HEK293 (cell line): ENCODE results near the gene MAGEH1.

Experiments
- CTCF ChIA-PET: fragments of 350-600 bp; formaldehyde crosslinking; extraction: SDS; loops from one replicate; lab custom pipeline; 2021; ENCODE audit warnings: antibody characterized with exemption; lab: Yijun Ruan, JAX
- POLR2A ChIA-PET: fragments of 300-600 bp; formaldehyde crosslinking; extraction: SDS; loops from one replicate; lab custom pipeline; 2020; ENCODE audit warnings: antibody characterized with exemption, inconsistent platforms; lab: Yijun Ruan, JAX
- H3K27ac ChIP-seq: fragments of 200-500 bp; sonication (Bioruptor generic); 2 replicates; pipeline ENCODE4 v1.5.1; 2014; ENCODE audit warnings: low read depth, low read length, control low read depth, inconsistent platforms; ENCODE audit errors: extremely low read depth
- H3K36me3 ChIP-seq, 2 experiments: fragments of 200-500 bp in 1 of 2; sonication (Bioruptor generic) in 1 of 2; 1 replicate in 1 of 2; 2 replicates in 1 of 2; pipeline ENCODE4 v1.5.1; 2014 to 2017; ENCODE audit warnings: inconsistent platforms in 2 of 2, low read length in 2 of 2; ENCODE audit not compliant: control insufficient read depth in 2 of 2, insufficient read depth in 1 of 2
- H3K4me1 ChIP-seq: fragments of 200-500 bp; sonication (Bioruptor generic); 2 replicates; pipeline ENCODE4 v1.5.1; 2014; ENCODE audit warnings: mild to moderate bottlenecking, low read length, inconsistent platforms; ENCODE audit not compliant: control insufficient read depth, insufficient read depth
- H3K4me3 ChIP-seq: 2 replicates; pipeline ENCODE4 v1.5.1; 2011; ENCODE audit warnings: low read depth, mild to moderate bottlenecking, control low read depth, low read length, moderate library complexity
- H3K9me3 ChIP-seq: fragments of 200-500 bp; sonication (Bioruptor generic); 2 replicates; pipeline ENCODE4 v1.5.1; 2014; ENCODE audit warnings: low read depth, low read length, inconsistent platforms; ENCODE audit not compliant: control insufficient read depth, insufficient read depth
- EGR2 ChIP-seq: fragments of 450-650 bp; formaldehyde crosslinking; IDR thresholded peaks from 2 replicates; pipeline ENCODE4 v1.5.1; 2016; ENCODE audit warnings: low read depth, missing biosample characterization, missing genetic modification characterization
- HOXD13 ChIP-seq: sonication (generic); formaldehyde crosslinking; IDR thresholded peaks from 2 replicates; pipeline ENCODE4 v1.8.0; 2022; ENCODE audit warnings: missing genetic modification reagents, borderline replicate concordance
- KLF8 ChIP-seq: fragments of 450-650 bp; formaldehyde crosslinking; IDR thresholded peaks from 2 replicates; pipeline ENCODE4 v1.5.1; 2016; ENCODE audit warnings: missing biosample characterization, missing genetic modification characterization
- KLF9 ChIP-seq: fragments of 450-650 bp; formaldehyde crosslinking; IDR thresholded peaks from 2 replicates; pipeline ENCODE4 v1.5.1; 2016; ENCODE audit warnings: missing biosample characterization, missing genetic modification characterization, low read depth
- PRDM10 ChIP-seq: fragments of 450-650 bp; formaldehyde crosslinking; IDR thresholded peaks from 2 replicates; pipeline ENCODE4 v1.5.1; 2016; ENCODE audit warnings: missing biosample characterization, missing genetic modification characterization
- SP7 ChIP-seq: fragments of 450-650 bp; formaldehyde crosslinking; IDR thresholded peaks from 2 replicates; pipeline ENCODE4 v1.5.1; 2016; ENCODE audit warnings: missing biosample characterization, missing genetic modification characterization
- YY1 ChIP-seq: fragments of 450-650 bp; formaldehyde crosslinking; IDR thresholded peaks from 2 replicates; pipeline ENCODE4 v1.5.1; 2018; ENCODE audit warnings: missing biosample characterization, missing genetic modification characterization
- ZBTB8A ChIP-seq: fragments of 450-650 bp; formaldehyde crosslinking; IDR thresholded peaks from 2 replicates; pipeline ENCODE4 v1.5.1; 2016; ENCODE audit warnings: missing biosample characterization, missing genetic modification characterization
- ZNF302 ChIP-seq: fragments of 450-650 bp; formaldehyde crosslinking; IDR thresholded peaks from 2 replicates; pipeline ENCODE4 v1.5.1; 2016; ENCODE audit warnings: missing biosample characterization, missing genetic modification characterization, low read depth
- ZNF335 ChIP-seq: fragments of 450-650 bp; formaldehyde crosslinking; conservative IDR thresholded peaks from 2 replicates; pipeline ENCODE4 v1.5.1; 2016; ENCODE audit warnings: missing biosample characterization, missing genetic modification characterization
- ZNF354C ChIP-seq: fragments of 450-650 bp; formaldehyde crosslinking; IDR thresholded peaks from 2 replicates; pipeline ENCODE4 v1.5.1; 2016; ENCODE audit warnings: missing biosample characterization, missing genetic modification characterization, low read depth, borderline replicate concordance
- ZNF404 ChIP-seq: fragments of 450-650 bp; formaldehyde crosslinking; IDR thresholded peaks from 2 replicates; pipeline ENCODE4 v1.5.1; 2017; ENCODE audit warnings: missing biosample characterization, missing genetic modification characterization
- ZNF48 ChIP-seq: fragments of 450-650 bp; formaldehyde crosslinking; IDR thresholded peaks from 2 replicates; pipeline ENCODE4 v1.5.1; 2016; ENCODE audit warnings: missing biosample characterization, missing genetic modification characterization
- ZNF501 ChIP-seq: fragments of 450-650 bp; formaldehyde crosslinking; IDR thresholded peaks from 2 replicates; pipeline ENCODE4 v1.5.1; 2016; ENCODE audit warnings: missing biosample characterization, missing genetic modification characterization
- ZNF518A ChIP-seq: fragments of 450-650 bp; formaldehyde crosslinking; conservative IDR thresholded peaks from 2 replicates; pipeline ENCODE4 v1.5.1; 2016; ENCODE audit warnings: low read depth, missing biosample characterization, missing genetic modification characterization
- ZNF529 ChIP-seq: fragments of 450-650 bp; formaldehyde crosslinking; IDR thresholded peaks from 2 replicates; pipeline ENCODE4 v1.5.1; 2017; ENCODE audit warnings: missing genetic modification characterization, missing biosample characterization; ENCODE audit not compliant: insufficient replicate concordance
- ZNF549 ChIP-seq: fragments of 450-650 bp; IDR thresholded peaks from 2 replicates; pipeline ENCODE4 v1.5.1; 2018; ENCODE audit warnings: missing biosample characterization, missing genetic modification characterization, mild to moderate bottlenecking, inconsistent platforms, moderate library complexity
- ZNF677 ChIP-seq: fragments of 450-650 bp; IDR thresholded peaks from 2 replicates; pipeline ENCODE4 v1.5.0; 2018; ENCODE audit warnings: missing biosample characterization, mild to moderate bottlenecking, missing genetic modification characterization, moderate library complexity
- TF ChIP-seq, protein P1 (sequence below): fragments of 450-650 bp; formaldehyde crosslinking; IDR thresholded peaks from 2 replicates; pipeline ENCODE4 v1.5.1; 2016; ENCODE audit warnings: missing biosample characterization, missing genetic modification characterization
- TF ChIP-seq, protein P2 (sequence below): fragments of 450-650 bp; formaldehyde crosslinking; IDR thresholded peaks from 2 replicates; pipeline ENCODE4 v1.5.1; 2016; ENCODE audit warnings: missing biosample characterization, missing genetic modification characterization
- TF ChIP-seq, protein P3 (sequence below): fragments of 450-650 bp; formaldehyde crosslinking; IDR thresholded peaks from 2 replicates; pipeline ENCODE4 v1.5.1; 2016; ENCODE audit warnings: missing biosample characterization, missing genetic modification characterization, low read depth

Gene MAGEH1

GRCh38 chrX:55488593-55489313, 36.8 kb downstream of the MAGEH1 start (continued):
- TF ChIP-seq EGR2 = 0 out of 2 replicates have a peak, but pooled peaks have one; percentile 19
- peak; percentile 20; the same call in 1 of the 2 replicates for TF ChIP-seq YY1 (tag by site-specific recombination)

DNA sequence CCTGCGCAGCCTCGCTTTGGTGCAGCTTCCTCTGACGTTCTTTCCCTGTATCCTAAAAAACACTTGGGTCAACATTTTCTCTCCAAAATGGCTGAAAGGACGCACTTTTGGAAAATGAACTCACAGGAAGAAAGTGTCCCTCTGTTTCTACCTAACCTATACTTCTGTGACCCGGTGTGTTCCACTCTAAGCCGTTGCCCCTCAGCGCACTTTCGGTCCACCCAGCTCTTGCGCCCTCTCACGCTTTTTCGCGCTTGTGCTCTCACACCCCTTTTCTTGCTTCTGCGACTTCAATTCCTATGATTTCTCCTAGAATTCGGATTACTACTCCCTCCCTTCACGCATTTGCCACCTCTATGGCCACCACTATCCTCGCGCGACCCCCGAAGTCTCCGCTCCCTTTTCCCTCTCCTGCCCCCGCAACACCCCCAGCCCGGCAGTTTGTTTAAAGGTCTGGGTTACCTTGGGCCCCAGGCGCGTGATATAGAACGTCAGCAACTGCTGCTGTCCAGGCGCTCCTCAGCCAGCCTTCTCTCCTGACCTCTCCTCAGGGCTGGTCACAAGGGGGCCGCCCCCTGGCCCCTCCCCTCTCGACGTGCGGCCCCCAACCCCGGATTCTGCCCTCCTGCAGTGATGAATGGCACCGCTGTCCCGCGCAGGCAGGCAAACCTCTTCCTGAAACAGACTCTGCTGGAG, 37.5 kb downstream of the MAGEH1 start, which contains the start of gene USP51:
Gene USP51 (minus strand): TSS at position 535 of the 696 bp plus-strand sequence. CDS start 909 bp downstream, outside the sequence.
- POLR2A ChIA-PET = interaction anchor here (0.9 kb wide), 1 partner anchor 38 kb away, joined by 3 read pairs; the partner anchor contains the start of gene MAGEH1
- Histone ChIP-seq H3K4me1 (no peaks in the 10 kb centered on the region), H3K36me3 (no peaks in the 10 kb centered on the region), H3K9me3 (no peaks in the 10 kb centered on the region), H3K27ac (peak within 1 kb of the TSS; percentile 59; the same call in 1 of the 2 replicates), H3K4me3 (peak within 1 kb of the TSS; percentile 41)
- CTCF ChIA-PET = no interaction called here
- TF ChIP-seq HOXD13 (CRISPR knock-in tag) (no peak), KLF8 (tag by site-specific recombination) (no peak), KLF9 (tag by site-specific recombination) (no peak), ZNF335 (tag by site-specific recombination) (peak; percentile 67), ZNF549 (tag by site-specific recombination) (no peak), ZNF302 (tag by site-specific recombination) (no peak), ZNF354C (no peak), ZNF677 (tag by site-specific recombination) (no peak), ZNF501 (tag by site-specific recombination) (no peak), ZNF518A (tag by site-specific recombination) (no peak), SP7 (tag by site-specific recombination) (no peak), PRDM10 (tag by site-specific recombination) (peak; percentile 19; the same call in 1 of the 2 replicates), ZNF404 (tag by site-specific recombination) (no peak), ZNF529 (tag by site-specific recombination) (no peak), ZNF48 (no peak), ZBTB8A (tag by site-specific recombination) (peak; percentile 21; the same call in 1 of the 2 replicates)
- TF ChIP-seq, protein P1, sequence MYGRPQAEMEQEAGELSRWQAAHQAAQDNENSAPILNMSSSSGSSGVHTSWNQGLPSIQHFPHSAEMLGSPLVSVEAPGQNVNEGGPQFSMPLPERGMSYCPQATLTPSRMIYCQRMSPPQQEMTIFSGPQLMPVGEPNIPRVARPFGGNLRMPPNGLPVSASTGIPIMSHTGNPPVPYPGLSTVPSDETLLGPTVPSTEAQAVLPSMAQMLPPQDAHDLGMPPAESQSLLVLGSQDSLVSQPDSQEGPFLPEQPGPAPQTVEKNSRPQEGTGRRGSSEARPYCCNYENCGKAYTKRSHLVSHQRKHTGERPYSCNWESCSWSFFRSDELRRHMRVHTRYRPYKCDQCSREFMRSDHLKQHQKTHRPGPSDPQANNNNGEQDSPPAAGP (tag by site-specific recombination) = no peak
- TF ChIP-seq, protein P2, sequence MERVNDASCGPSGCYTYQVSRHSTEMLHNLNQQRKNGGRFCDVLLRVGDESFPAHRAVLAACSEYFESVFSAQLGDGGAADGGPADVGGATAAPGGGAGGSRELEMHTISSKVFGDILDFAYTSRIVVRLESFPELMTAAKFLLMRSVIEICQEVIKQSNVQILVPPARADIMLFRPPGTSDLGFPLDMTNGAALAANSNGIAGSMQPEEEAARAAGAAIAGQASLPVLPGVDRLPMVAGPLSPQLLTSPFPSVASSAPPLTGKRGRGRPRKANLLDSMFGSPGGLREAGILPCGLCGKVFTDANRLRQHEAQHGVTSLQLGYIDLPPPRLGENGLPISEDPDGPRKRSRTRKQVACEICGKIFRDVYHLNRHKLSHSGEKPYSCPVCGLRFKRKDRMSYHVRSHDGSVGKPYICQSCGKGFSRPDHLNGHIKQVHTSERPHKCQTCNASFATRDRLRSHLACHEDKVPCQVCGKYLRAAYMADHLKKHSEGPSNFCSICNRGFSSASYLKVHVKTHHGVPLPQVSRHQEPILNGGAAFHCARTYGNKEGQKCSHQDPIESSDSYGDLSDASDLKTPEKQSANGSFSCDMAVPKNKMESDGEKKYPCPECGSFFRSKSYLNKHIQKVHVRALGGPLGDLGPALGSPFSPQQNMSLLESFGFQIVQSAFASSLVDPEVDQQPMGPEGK = 0 out of 2 replicates have a peak, but pooled peaks have one; percentile 23
- TF ChIP-seq, protein P3, sequence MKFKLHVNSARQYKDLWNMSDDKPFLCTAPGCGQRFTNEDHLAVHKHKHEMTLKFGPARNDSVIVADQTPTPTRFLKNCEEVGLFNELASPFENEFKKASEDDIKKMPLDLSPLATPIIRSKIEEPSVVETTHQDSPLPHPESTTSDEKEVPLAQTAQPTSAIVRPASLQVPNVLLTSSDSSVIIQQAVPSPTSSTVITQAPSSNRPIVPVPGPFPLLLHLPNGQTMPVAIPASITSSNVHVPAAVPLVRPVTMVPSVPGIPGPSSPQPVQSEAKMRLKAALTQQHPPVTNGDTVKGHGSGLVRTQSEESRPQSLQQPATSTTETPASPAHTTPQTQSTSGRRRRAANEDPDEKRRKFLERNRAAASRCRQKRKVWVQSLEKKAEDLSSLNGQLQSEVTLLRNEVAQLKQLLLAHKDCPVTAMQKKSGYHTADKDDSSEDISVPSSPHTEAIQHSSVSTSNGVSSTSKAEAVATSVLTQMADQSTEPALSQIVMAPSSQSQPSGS (tag by site-specific recombination) = no peak
